GM04504 (cell line): ENCODE results near the gene UGCG.
"Not testable (repeated sequence)": the region's sequence is repeated elsewhere in the genome, so short reads cannot be mapped to it uniquely, and the experiment has no call there.

ENCODE experiments used
- DNase-seq: peaks from one replicate; pipeline ENCODE4 v3.0.0-alpha.2; 2012; ENCODE audit warnings: low read depth

Gene UGCG

GRCh38 chr9:111890867-111891266 is 5.7 kb upstream of the UGCG start:
- DNase-seq, result not testable (repeated sequence)

- no peak for DNase-seq
Observed at GRCh38 chr9:111891910-111892499, 4.6 kb upstream of the UGCG start.

DNA sequence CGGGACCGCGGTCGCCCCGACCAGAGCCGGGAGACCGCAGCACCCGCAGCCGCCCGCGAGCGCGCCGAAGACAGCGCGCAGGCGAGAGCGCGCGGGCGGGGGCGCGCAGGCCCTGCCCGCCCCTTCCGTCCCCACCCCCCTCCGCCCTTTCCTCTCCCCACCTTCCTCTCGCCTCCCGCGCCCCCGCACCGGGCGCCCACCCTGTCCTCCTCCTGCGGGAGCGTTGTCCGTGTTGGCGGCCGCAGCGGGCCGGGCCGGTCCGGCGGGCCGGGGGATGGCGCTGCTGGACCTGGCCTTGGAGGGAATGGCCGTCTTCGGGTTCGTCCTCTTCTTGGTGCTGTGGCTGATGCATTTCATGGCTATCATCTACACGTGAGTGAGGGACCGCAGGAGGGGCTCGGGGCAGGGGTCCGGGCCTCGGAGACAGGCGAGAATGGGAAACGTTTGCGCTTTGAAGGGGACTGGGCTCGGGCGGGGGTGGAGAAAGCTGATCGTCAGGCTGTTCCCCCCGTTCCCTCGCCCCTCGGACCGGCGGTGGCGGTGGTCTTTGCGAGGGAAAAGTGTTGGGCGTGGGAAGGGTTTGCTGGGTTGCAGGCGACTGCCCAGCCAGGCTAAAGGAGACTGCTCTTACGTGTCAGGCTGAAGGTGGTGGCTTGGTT is 457 bp downstream of the UGCG start:
- no peak for DNase-seq

- DNase-seq, result no peak
Observed at GRCh38 chr9:111897601-111898137, 1.1 kb downstream of the UGCG start.

DNA sequence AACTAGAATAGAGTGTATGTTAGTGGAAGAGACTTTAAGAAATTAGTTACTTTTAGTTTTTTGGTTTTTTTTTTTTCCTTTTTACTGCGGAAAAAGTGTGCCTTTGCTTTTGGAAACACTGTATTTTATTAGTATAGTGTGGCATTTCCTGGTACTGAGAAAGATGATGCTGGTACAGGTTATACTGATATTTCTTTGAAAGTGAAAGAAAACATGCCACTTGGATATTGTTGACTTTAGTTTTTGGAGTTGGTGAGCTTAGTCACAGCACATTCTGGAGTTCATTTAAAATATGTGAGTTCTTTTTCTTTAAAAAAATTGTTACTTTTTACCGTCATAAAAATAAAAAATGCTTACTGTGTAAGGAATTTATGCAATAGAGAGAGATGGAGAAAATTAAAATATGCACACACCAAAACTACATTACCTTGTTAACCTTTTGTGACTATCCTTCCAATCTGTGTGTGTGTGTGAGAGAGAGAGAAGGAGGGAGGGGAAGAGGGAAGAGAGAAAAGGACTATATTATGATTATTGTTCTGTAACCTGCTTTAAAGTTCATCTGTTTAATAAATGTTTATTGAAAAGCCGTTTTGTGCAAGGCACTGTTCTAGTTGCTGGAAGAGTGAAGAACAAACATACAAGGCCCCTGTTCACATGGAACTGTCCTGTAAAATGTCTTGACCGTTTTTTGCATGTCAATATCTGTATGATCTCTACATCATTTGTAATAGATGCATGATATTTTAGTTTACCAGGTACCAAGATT is 1.9 kb downstream of the UGCG start:
- no peak for DNase-seq

GRCh38 chr9:111900151-111900857 is 3.7 kb downstream of the UGCG start:
- DNase-seq, result no peak

GRCh38 chr9:111900858-111901612 is 4.4 kb downstream of the UGCG start:
- DNase-seq, result no peak

- DNase-seq, result no peak
Observed at GRCh38 chr9:111902391-111903139, 6.0 kb downstream of the UGCG start.

DNA sequence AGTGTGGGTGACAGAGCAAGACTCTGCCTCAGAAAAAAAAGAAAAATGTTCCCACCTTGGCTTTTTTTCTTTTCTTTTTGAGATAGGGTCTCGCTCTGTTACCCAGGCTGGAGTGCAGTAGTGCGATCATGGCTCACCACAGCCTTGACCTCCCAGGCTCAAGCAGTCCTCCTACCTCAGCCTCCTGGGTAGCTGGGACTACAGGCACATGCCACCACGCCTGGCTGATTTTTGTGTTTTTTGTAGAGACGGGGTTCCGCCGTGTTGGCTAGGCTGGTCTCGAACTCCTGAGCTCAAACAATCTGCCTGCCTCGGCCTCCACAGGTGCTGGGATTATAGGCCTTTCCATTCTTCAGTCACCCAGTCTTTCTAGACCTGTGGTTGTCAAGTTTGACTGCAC is 6.9 kb downstream of the UGCG start:
- not testable (repeated sequence) for DNase-seq

DNA sequence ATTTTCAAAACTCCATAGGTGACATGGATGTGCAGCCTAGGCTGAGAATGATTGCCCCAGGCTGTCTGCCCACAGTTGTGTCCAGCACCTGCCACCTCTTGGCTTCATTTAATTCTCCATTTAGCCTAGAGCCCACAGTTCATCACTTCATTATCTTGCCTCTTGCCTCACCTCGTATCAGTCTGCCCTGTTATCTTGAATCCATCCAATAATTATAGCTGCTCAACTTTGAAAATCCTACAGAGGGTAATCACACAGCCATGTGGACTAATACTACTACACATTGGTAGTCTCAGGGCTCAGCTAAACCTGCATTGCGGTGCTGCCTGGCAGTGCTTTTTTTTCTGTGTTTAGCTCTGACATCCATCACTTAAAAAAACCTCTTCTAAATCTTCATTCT is 7.4 kb downstream of the UGCG start:
- DNase-seq, result no peak

GRCh38 chr9:111904891-111905291 is 8.3 kb downstream of the UGCG start:
- DNase-seq, result no peak

DNA sequence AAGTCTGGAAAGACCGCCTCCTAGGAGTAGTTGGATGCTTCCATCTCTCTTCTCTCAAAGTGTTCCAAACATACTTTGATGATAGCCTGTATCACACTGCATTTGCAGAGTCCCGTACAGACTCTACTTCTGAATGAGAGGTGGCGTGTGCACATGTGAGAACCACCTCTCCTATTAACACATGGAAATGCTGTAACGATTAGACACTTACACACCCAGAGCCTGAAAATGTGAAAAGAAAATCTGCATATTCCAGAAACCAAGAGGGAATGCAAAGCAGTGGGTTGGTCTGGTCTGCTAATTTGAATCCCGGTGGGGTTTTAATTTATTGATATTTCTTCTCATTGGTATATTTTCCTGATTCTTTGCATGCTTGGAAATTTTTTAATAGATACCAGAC is 10.5 kb downstream of the UGCG start:
- DNase-seq, result no peak

DNA sequence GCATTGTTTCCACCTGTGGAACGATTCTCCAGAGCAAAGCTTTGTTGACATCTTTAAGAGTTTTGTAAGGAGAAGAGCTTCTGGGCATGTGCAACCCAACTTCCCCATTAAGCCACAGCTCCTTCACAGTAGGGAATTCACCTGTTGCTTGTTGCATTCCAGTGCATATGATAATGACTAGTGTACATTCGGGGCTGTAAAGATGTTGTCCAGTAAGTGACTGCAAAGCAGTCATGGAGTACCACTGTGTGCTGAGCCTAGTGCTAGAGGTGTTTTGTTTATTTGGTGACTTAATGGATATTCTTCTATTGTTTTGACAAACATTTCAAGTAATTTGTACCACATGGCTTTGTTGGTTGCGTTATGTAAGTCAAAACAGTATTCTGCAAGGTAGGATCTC is 12.8 kb downstream of the UGCG start:
- DNase-seq, result no peak

DNA sequence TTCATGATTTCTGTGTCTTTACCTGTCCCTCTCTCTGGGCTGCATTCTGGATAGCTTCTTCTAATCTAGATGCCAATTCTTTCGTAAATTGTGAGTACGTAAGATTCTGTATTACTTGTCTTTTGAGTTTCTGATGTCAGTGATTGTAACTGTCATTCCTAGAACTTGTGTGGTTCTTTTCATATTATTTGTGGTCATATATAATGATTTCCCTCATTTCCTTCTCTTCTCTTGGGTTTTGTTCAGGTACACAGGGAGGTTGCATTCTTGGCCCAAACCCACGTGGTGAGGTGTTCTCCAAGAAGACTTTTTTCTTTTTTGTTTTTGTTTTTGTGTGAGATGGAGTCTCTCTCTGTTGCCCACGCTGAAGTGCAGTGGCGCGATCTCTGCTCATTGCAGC is 13.8 kb downstream of the UGCG start:
- no peak for DNase-seq

DNA sequence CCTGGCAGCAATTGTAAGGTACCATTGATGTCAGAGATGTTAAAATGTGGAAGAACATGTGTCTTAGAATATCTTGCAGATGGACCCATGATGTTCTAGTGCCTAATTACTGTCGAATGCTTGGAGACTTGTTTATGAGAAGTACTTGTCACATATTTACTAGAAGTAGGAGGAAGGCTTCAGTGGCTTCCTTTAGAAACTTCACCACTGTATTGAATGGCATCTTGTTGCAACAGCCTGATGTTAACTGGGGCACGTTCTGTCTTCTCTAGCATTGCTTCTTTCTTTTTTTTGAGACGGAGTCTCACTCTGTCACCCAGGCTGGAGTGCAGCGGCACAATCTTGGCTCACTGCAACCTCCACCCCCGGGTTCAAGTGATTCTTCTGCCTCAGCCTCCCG is 16.5 kb downstream of the UGCG start:
- no peak for DNase-seq

GRCh38 chr9:111914749-111915424 is 18.3 kb downstream of the UGCG start:
- no peak for DNase-seq

- DNase-seq, result no peak
Observed at GRCh38 chr9:111915425-111915758, 18.8 kb downstream of the UGCG start.

DNA sequence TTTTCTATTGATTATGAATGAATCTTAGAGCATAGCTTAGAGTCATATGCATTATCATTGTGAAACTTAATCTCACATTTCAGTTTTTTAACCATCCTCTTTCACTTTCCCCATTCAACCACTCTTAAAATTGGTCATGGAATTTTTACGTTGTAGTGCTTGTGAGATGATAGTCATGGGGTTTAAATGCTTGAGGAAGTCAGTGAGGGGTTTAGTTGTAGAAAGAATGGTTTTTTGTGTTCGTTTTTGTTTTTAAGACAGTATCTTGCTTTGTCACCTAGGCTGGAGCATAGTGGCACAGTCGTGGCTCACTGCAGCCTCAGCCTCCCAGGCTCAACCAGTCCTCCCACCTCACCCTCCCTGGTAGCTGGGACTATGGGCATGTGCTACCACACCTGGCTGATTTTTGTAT is 19.6 kb downstream of the UGCG start:
- DNase-seq, result no peak

GRCh38 chr9:111917201-111917600 is 20.6 kb downstream of the UGCG start:
- no peak for DNase-seq

DNA sequence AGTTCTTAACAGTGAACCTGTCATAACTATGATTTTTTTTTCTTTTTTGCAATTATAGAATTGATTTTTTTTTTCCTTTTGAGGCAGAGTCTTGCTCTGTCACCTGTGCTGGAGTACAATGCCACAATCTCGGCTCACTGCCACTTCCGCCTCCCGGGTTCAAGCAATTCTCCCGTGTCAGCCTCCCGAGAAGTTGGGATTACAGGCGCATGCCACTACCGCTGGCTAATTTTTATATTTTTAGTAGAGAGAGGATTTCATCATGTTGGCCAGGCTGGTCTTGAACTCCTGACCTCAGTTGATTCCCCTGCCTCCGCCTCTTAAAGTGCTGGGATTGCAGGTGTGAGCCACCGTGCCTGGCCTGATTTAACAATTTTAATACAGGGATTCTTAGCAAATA is 21.4 kb downstream of the UGCG start:
- DNase-seq, result no peak

DNA sequence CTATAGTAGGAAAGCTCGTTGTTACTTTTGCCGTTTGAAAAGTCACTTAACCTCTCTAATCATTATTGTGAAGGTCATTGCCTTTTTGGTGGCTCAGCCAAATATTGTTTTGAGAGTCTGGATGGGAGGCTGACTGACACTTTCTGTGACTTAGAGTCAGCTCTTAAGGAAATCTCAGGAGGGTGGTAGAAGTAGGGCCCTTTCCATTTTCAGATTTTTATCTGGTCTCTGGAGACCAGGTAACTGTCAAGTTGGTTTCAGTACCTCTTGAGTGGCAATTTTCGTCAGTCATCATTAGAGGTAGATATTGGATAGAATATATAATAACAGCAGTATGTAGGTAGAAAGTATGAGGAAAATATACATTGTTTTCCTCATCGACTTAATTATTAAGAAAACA is 23.3 kb downstream of the UGCG start:
- DNase-seq, result no peak
